ENCODE results near the gene BCL2. TPM values are rescaled to one million over a fixed set of nuclear protein-coding genes. Genes with fewer than 3 reads are reported as not detected.

Gene BCL2
- total RNA-seq, 1 experiment from 2014 or later: 1.3 TPM

- H2AK5ac ChIP-seq (ENCODE audit: insufficient read length, low read length): no peak overlapping the region
- H3K27me3 Mint-ChIP-seq (ENCODE audit: low read depth): peaks cover 3% of the 10 kb centered on the region
- no peaks in the 10 kb centered on the region for H3K9me3 ChIP-seq (ENCODE audit: control insufficient read depth, low read depth, low read length)
- H2BK5ac ChIP-seq (ENCODE audit: insufficient read length, low read length): no peak overlapping the region
- H2BK120ac ChIP-seq (ENCODE audit: low read depth, low read length, poor library complexity, severe bottlenecking): no peak overlapping the region
- WGBS (ENCODE audit: extremely low coverage, insufficient read length, low lambda C conversion rate): no CpG with 5 or more reads among the region's 2 CpGs
- no peak overlapping the region for H4K91ac ChIP-seq (ENCODE audit: insufficient read length, low read depth, low read length)
- TF ChIP-seq CTCF (conservative IDR thresholded peaks at IDR 0.05): no peak
- no peak overlapping the region for H2BK12ac ChIP-seq (ENCODE audit: insufficient read length, low read depth, low read length)
- H3K4me1 Mint-ChIP-seq: no peaks in the 10 kb centered on the region
- no peak overlapping the region for H2BK20ac ChIP-seq (ENCODE audit: low read depth, low read length, poor library complexity, severe bottlenecking)
- H3K9ac ChIP-seq (ENCODE audit: extremely low read depth, insufficient read length, low read length): no peak overlapping the region
- H2AFZ ChIP-seq (ENCODE audit: low read length): no peak overlapping the region
- H3K79me2 ChIP-seq (ENCODE audit: insufficient read depth, low read length): no peaks in the 10 kb centered on the region
- no peaks in the 10 kb centered on the region for H3K27me3 ChIP-seq (ENCODE audit: insufficient read depth, low read length)
- H3K36me3 Mint-ChIP-seq (ENCODE audit: insufficient read depth in 1 of 3, low read depth in 3 of 3): no peaks in the 10 kb centered on the region
- H3K23me2 ChIP-seq (ENCODE audit: insufficient read length, low read depth, low read length, poor library complexity, severe bottlenecking): no peaks in the 10 kb centered on the region
- H3K4me1 ChIP-seq (ENCODE audit: insufficient read depth, low read length): no peaks in the 10 kb centered on the region
- H4K8ac ChIP-seq (replicated peaks; ENCODE audit: insufficient read length, low read depth, low read length): no peak overlapping the region
- no peak overlapping the region for H3T11ph ChIP-seq (ENCODE audit: low read length)
- no peaks in the 10 kb centered on the region for H3K79me1 ChIP-seq (ENCODE audit: insufficient read depth, low read depth, low read length, poor library complexity, severe bottlenecking)
- no peak overlapping the region for H3K4me2 ChIP-seq (ENCODE audit: insufficient read depth, insufficient read length, low read length)
- no peak for DNase-seq
- no peak overlapping the region for H3K27ac ChIP-seq (ENCODE audit: insufficient read length, low read depth, low read length)
- no peak overlapping the region for H3K4ac ChIP-seq (ENCODE audit: low read depth, low read length)
- H3K18ac ChIP-seq (ENCODE audit: insufficient read length, low read depth, low read length): no peak overlapping the region
- H3K9me3 Mint-ChIP-seq: no peaks in the 10 kb centered on the region
- no peak overlapping the region for H4K5ac ChIP-seq (ENCODE audit: insufficient read length, low read depth, low read length)
- no peak overlapping the region for H3K4me3 Mint-ChIP-seq
- H3K56ac ChIP-seq (ENCODE audit: insufficient read length, low read depth, low read length): no peak overlapping the region
- H4K20me1 ChIP-seq (ENCODE audit: control insufficient read depth, insufficient read depth, insufficient read length): no peaks in the 10 kb centered on the region
- H3K14ac ChIP-seq (ENCODE audit: insufficient read depth, low read length): no peak overlapping the region
- no peak overlapping the region for H2BK15ac ChIP-seq (ENCODE audit: low read depth, low read length)
- H3K27ac Mint-ChIP-seq: no peak overlapping the region
- H3K23ac ChIP-seq (ENCODE audit: insufficient read length, low read depth, low read length): no peak overlapping the region
Measured at GRCh38 chr18:63263444-63263843, 56.1 kb downstream of the BCL2 start.

All from H9 (cell line).